Esophagus (tissue), 2 donors: ENCODE results near the gene PANK3. TPM values are rescaled to one million over a fixed set of nuclear protein-coding genes. Genes with fewer than 3 reads are reported as not detected.
"Not testable (repeated sequence)": the region's sequence is repeated elsewhere in the genome, so short reads cannot be mapped to it uniquely, and the experiment has no call there.

Source experiments
- H3K27ac ChIP-seq, 2 donors: one replicate each; pipeline ENCODE4 v1.5.1; 2013; ENCODE audit warnings: low read depth in 2 of 2, mild to moderate bottlenecking in 2 of 2, inconsistent platforms in 1 of 2, low read length in 1 of 2, moderate library complexity in 1 of 2
- H3K27me3 ChIP-seq, 2 donors: one replicate each; pipeline ENCODE4 v1.6.1; 2013; ENCODE audit warnings: low read length in 2 of 2, control low read depth in 1 of 2, mild to moderate bottlenecking in 1 of 2; ENCODE audit not compliant: insufficient read depth in 2 of 2, control insufficient read depth in 1 of 2
- H3K36me3 ChIP-seq, 2 donors: one replicate each; pipeline ENCODE4 v1.6.1; 2013; ENCODE audit warnings: low read length in 1 of 2; ENCODE audit not compliant: control insufficient read depth in 2 of 2, insufficient read depth in 2 of 2
- H3K4me1 ChIP-seq, 2 donors: one replicate each; pipeline ENCODE4 v1.6.1; 2013; ENCODE audit warnings: low read length in 1 of 2; ENCODE audit not compliant: control insufficient read depth in 2 of 2, insufficient read depth in 2 of 2
- H3K4me3 ChIP-seq, 2 donors: one replicate each; pipeline ENCODE4 v1.5.1; 2013; ENCODE audit warnings: low read length in 2 of 2, mild to moderate bottlenecking in 2 of 2, low read depth in 1 of 2, moderate library complexity in 1 of 2
- H3K9me3 ChIP-seq, 2 donors: one replicate each; pipeline ENCODE4 v1.6.1; 2013; ENCODE audit warnings: mild to moderate bottlenecking in 2 of 2, low read depth in 1 of 2, low read length in 1 of 2, moderate library complexity in 1 of 2; ENCODE audit not compliant: control insufficient read depth in 2 of 2, insufficient read depth in 1 of 2
- WGBS, 2 donors: extraction: QIAGEN DNeasy Blood & Tissue Kit; methylation state at CpG; one replicate each; pipeline ENCODE4 v1.1.7; 2013; 5-methylcytosine and 5-hydroxymethylcytosine counted together
- polyA plus RNA-seq, 2 donors: library from polyadenylated mRNA; stranded (reverse); fragments of 200-250 nt; gene quantifications; one replicate each; pipeline ENCODE4 v1.2.3, GENCODE V29; 2013
- donor health status: healthy with polysubstance abuse.
- donor health status: Bipolar disorder and iron deficiency.

Gene PANK3
- polyA plus RNA-seq, 2 donors = 3.7 to 7.5 TPM

DNA sequence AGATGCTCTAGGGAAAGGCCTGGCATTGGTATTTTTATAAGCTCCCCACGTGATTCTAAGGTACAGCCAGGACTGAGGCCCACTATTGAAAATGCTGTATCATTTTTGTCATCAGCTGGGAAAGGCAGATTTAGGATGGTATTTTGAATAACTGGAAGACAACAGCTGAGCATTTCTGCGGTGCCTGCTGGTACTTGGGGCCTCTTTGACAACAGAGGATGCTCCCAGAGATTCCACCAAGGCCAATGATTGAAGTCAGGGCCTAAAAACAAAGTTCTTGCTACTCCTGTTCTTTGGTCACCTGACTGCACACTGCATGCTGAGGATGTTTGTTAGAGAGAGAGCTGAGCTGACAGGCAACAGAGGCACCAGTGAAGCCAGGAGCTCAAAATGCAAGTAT, 42.0 kb downstream of the PANK3 start:
- H3K9me3 ChIP-seq = no peaks in the 10 kb centered on the region
- H3K27me3 ChIP-seq = no peaks in the 10 kb centered on the region
- H3K36me3 ChIP-seq = no peaks in the 10 kb centered on the region
- WGBS, 2 donors = 60 to 65% methylated on average over 2 of the region's 2 CpGs
- no peaks in the 10 kb centered on the region for H3K4me1 ChIP-seq
- H3K4me3 ChIP-seq = no peak overlapping the region
- no peak overlapping the region for H3K27ac ChIP-seq

DNA sequence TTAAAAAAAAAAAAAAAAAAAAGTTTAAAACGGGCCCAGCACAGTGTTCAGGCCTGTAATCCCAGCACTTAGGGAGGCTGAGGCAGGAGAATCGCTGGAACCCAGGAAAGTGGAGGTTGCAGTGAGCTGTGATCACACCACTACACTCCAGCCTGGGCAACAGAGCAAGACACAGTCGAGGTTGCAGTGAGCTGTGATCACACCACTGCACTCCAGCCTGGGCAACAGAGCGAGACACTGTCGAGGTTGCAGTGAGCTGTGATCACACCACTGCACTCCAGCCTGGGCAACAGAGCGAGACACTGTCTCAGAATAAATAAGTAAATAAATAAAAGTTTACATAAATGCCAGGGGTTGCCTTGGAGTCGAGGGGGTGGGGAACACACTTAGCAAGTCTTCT, 44.8 kb downstream of the PANK3 start:
- H3K9me3 ChIP-seq, H3K4me3 ChIP-seq, H3K36me3 ChIP-seq, H3K27ac ChIP-seq, H3K27me3 ChIP-seq, H3K4me1 ChIP-seq: not testable (repeated sequence)
- WGBS, 2 donors = 82 to 83% methylated on average over 7 of the region's 7 CpGs

DNA sequence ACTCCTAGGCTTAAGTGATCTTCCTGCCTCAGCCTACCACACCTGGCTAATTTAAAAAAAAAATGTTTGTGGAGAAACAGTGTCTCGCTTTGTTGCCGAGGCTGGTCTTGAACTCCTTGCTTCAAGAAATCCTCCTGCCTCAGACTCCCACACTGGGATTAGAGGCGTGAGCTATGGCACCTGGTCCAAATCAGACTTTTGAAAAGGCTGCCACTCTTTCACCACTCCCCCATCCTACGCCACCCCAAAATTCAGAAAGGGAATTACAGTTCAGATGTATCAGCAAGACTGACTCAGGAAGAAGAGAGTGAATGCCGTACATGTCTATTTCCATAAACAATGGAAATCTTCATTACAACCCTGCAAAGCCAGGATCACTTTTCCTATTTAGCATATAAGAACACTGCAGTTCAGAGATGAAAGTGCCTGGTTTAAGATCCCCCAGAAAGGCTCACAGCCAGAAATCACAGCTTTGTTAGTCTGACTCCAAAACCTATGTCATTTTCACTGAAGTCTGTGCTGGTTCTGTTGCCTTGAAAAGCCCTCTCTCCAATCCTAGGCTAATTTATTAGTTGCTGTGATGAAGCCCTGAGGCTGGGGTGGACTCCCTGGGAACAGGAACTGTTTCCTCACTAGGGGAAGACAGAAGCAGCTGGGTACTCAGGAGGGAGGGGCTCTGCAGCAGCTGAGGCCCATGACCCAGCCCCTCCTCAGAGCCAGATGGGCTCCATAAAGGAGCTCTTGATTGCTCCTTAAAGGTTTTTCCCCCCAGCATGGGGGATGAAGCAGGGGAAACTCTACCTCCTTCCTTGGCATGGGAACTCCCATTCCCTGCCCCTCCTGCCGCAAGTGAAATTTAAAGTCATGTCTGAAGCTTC, 46.9 kb downstream of the PANK3 start:
- Histone ChIP-seq H3K9me3 (peaks cover 3 to 8% of the 10 kb centered on the region in 2 donors), H3K27me3 (peaks cover 4 to 11% of the 10 kb centered on the region in 2 donors), H3K4me3 (no peak overlapping the region), H3K36me3 (no peaks in the 10 kb centered on the region), H3K27ac (no peak overlapping the region), H3K4me1 (peaks cover 11 to 12% of the 10 kb centered on the region in 2 donors)
- WGBS, 2 donors = 71 to 76% methylated on average over 6 of the region's 6 CpGs

DNA sequence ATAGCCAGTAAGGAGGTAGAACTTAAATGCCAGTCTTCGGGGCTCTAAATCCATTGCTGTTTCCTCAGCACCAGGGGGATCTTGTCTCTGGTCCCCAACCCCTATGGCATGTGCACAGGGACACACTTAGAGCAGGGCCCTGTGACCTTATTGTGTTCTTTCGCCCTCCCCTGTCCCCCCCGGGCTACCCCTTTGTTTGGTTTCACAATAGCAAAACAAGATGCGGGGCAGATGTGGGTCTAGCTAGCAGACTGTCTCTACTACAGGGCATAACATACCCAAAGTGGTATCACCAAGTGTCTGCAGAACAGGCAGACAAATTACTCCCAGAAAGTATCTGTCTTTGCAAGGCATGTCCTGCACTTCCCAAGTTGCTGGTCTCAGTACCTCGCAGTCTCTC, 48.0 kb downstream of the PANK3 start:
- no peaks in the 10 kb centered on the region for H3K36me3 ChIP-seq
- 84 to 89% methylated on average over 5 of the region's 5 CpGs for WGBS, 2 donors
- H3K4me3 ChIP-seq = no peak overlapping the region
- peaks cover 3 to 8% of the 10 kb centered on the region in 2 donors for H3K9me3 ChIP-seq
- H3K27me3 ChIP-seq = peaks cover 4 to 11% of the 10 kb centered on the region in 2 donors
- peaks cover 11 to 12% of the 10 kb centered on the region in 2 donors for H3K4me1 ChIP-seq
- H3K27ac ChIP-seq = no peak overlapping the region

DNA sequence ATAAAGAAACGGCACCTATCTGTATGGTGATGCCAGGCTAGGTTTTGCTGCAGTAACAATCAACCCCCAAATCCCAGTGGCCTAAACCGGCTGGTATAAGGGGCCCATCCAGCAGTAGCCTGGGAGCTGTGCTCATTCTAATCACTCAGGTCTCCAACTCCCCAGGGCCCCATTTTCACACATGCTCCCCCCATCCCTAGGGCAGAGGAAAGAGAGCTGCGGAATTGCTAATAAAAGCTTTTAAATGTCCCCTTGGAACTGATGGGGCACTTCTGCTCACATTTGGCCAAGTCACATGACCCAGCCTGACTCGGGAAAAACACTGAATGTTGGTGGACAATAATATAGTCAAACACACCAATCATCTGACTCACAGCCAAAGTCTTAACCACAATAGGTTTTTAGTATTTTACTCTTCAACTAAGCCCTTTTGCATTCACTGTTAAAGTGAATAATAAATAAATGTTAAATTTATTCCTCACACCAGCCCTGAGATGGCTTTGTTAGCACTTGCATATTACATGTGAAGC, 48.5 kb downstream of the PANK3 start:
- H3K9me3 ChIP-seq = peaks cover 3 to 8% of the 10 kb centered on the region in 2 donors
- no peak overlapping the region for H3K27ac ChIP-seq
- no peak overlapping the region for H3K4me3 ChIP-seq
- peaks cover 11 to 12% of the 10 kb centered on the region in 2 donors for H3K4me1 ChIP-seq
- 74 to 75% methylated on average over 4 of the region's 4 CpGs for WGBS, 2 donors
- no peaks in the 10 kb centered on the region for H3K36me3 ChIP-seq
- peaks cover 4 to 11% of the 10 kb centered on the region in 2 donors for H3K27me3 ChIP-seq

DNA sequence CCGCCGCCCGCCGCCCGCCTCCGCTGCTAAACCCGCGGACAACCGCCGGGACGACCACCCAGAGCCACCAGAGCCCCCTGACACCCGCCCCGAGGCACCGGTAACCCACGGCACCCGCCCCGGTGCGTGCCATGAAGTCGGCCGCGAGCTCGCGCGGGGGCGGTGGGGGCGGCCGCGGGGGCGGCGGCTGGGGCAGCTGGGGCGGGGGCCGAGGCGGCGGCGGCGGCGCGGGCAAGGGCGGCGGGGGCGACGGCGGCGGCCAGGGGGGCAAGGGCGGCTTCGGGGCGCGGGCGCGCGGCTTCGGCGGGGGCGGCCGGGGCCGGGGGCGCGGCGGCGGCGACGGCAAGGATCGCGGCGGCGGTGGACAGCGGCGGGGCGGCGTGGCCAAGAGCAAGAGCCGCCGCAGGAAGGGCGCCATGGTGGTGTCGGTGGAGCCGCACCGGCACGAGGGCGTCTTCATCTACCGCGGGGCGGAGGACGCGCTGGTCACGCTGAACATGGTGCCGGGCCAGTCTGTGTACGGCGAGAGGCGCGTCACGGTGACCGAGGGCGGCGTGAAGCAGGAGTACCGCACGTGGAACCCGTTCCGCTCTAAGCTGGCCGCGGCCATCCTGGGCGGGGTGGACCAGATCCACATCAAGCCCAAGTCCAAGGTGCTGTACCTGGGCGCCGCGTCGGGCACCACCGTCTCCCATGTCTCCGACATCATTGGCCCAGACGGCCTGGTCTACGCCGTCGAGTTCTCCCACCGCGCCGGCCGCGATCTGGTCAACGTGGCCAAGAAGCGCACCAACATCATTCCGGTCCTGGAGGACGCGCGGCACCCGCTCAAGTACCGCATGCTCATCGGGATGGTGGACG, 49.6 kb downstream of the PANK3 start:
- Histone ChIP-seq H3K27me3 (peaks cover 4 to 11% of the 10 kb centered on the region in 2 donors), H3K36me3 (no peaks in the 10 kb centered on the region), H3K4me3 (peak overlapping the region; percentile 36 to 59), H3K9me3 (peaks cover 3 to 8% of the 10 kb centered on the region in 2 donors), H3K27ac (no peak overlapping the region), H3K4me1 (peaks cover 11 to 12% of the 10 kb centered on the region in 2 donors)
- WGBS, 2 donors = 16 to 19% methylated on average over 96 to 125 of the region's 125 CpGs

DNA sequence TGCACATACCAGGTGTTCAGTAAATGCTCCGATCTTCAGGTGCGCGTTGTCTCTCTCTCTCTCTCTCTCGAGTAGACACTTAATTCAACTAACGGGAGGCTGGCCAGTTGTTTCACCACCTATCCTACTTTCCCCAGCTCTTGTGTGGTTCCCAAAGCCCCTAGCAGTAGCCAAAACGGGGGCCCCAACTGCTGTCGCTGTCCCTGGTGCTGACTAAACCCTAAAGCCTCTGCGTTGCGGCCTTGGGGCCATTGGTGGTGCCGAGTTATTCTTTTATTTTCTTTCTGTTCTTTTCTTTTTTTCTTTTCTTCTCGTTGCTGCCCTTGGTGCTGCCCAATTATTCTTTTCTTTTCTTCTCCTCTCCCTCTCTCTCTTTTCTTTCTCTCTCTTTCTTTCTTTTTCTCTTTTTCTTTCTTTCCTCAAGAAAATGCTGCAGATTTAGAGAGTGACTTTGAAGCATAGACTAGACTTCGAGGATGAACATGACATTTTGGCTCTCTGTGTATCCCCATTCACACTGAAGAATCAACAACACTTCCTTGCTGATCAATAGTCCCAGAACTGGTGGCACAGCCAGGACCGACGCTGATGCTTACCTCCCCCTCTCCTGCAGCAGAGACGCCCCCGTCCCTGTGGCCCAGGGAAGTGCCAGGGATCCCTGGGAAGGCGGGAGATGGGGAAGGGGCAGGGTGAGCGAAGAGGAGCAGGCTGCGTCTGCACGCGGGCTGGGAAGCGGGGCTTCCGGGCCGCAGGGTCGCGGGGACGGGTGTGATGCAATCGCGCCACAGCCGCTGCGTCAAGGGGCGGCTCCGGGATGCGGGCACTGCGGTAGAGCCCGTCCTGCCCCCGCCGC, 50.4 kb downstream of the PANK3 start, which contains the start of gene FBLL1:
TSS of gene FBLL1 (plus strand) at position 785 of the 853 bp plus-strand sequence. CDS start 200 bp downstream, outside the sequence.
- Histone ChIP-seq H3K27ac (no peak within 1 kb of the TSS), H3K27me3 (peaks cover 4 to 11% of the 10 kb centered on the region in 2 donors), H3K4me3 (peak within 1 kb of the TSS; percentile 36 to 59), H3K4me1 (peaks cover 11 to 12% of the 10 kb centered on the region in 2 donors), H3K9me3 (peaks cover 3 to 8% of the 10 kb centered on the region in 2 donors), H3K36me3 (no peaks in the 10 kb centered on the region)
- WGBS, 2 donors = 11 to 19% methylated on average over 35 to 38 of the region's 38 CpGs

DNA sequence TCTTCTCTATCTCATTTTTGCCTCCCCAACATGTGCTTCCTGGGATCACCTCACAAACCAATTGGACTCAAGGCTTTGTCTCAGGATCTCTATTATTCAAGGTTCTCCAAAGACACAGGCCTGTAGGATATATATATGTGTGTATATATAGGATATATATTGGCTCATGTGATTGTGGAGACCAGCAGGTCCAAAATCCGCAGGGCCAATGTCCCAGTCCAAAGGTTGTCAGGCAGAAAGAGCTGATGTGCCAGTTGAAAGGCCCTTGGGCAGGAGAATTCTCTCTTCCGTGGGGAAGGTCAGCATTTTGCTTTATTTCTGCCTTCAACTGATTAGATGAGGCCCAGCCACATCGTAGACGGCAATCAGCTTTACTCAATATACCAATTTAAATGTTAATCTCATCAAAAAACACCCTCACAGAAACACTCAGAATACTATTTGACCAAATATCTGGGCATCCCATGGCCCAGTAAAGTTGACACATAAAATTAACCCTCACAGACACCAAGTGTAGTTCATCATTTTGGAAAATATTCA, 51.3 kb downstream of the PANK3 start:
- H3K4me1 ChIP-seq = peaks cover 11 to 12% of the 10 kb centered on the region in 2 donors
- no peak overlapping the region for H3K4me3 ChIP-seq
- whole genome bisulfite sequencing, 2 donors = 81 to 89% methylated on average over 4 of the region's 4 CpGs
- peaks cover 4 to 11% of the 10 kb centered on the region in 2 donors for H3K27me3 ChIP-seq
- H3K36me3 ChIP-seq = no peaks in the 10 kb centered on the region
- H3K9me3 ChIP-seq = peaks cover 3 to 8% of the 10 kb centered on the region in 2 donors
- no peak overlapping the region for H3K27ac ChIP-seq
